Activated T-cell treated with anti-CD3 and anti-CD28 coated beads for 4 hours (primary cell): ENCODE results near the gene RASAL1.

Experiments used
- DNase-seq: peaks from one replicate; pipeline ENCODE4 v3.0.0-alpha.2; 2020

RASAL1 gene

GRCh38 chr12:113070117-113070906 is 65.2 kb downstream of the RASAL1 start:
- DNase-seq = no peak

- no peak for DNase-seq
Measured at GRCh38 chr12:113069751-113070116, 65.8 kb downstream of the RASAL1 start.

DNA sequence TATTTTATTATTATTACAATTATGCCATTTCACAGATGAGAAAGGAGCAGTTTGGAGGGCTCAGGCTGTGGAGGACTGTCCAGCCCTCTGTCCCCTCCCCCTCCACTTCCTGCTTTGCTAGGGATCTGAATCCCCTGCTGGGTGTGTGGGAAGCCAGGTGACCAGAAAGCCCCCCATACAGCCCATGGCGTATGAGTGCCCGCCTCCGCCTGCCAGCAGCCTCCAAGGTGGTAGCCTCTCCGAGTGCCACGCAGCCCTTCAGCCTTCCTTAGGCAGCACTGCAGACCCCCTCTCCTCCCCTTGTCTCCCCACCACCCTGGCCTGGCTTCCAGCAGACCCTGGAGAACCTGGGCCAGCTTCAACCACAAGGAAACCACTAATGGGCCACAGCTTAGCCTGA is 66.4 kb downstream of the RASAL1 start:
- no peak for DNase-seq

DNA sequence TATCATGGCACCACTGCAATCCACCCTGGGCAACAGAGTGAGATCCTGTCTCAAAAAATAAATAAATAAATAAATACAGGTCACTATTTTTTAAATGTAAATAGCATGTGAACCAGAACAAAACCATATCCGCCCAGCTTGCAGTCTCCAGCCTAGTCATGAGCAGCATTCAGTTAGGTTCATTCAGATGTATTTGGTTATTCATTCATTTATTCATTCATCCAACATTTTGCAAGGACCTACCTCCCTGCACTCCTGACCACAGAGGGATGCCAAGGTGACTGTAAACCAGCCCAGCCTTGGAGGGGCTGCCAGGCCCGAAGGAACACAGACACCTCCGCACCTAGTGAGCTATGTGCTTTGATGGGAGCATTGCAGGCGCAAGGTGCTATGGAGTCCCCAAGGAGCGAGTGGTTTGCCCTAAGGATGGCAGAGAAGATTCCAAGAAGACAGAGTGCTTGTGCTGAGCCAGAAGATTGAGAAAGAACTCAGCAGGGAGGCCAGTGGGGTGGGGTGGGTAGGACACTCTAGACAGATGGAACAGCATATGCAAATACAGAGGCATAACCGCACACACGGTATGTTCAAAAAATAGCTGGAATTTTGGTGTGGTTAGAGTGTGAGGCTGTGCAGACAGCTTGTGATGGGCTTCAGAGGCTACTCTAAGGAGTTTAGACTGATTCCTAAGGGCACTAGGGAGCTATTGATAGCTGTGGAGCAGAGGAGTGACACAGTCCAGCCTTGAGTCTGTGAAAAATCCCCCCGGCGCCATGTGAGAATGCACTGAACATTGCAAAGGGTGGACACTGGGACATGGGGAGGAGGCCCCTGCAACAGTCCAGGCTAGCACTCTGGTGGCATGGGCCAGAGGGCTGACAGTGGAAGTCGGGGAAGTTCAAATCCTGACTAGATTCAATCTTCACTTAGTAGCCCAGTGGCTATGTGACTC is 67.3 kb downstream of the RASAL1 start:
- DNase-seq = no peak

- DNase-seq = no peak
Measured at GRCh38 chr12:113066813-113067400, 68.7 kb downstream of the RASAL1 start.

DNA sequence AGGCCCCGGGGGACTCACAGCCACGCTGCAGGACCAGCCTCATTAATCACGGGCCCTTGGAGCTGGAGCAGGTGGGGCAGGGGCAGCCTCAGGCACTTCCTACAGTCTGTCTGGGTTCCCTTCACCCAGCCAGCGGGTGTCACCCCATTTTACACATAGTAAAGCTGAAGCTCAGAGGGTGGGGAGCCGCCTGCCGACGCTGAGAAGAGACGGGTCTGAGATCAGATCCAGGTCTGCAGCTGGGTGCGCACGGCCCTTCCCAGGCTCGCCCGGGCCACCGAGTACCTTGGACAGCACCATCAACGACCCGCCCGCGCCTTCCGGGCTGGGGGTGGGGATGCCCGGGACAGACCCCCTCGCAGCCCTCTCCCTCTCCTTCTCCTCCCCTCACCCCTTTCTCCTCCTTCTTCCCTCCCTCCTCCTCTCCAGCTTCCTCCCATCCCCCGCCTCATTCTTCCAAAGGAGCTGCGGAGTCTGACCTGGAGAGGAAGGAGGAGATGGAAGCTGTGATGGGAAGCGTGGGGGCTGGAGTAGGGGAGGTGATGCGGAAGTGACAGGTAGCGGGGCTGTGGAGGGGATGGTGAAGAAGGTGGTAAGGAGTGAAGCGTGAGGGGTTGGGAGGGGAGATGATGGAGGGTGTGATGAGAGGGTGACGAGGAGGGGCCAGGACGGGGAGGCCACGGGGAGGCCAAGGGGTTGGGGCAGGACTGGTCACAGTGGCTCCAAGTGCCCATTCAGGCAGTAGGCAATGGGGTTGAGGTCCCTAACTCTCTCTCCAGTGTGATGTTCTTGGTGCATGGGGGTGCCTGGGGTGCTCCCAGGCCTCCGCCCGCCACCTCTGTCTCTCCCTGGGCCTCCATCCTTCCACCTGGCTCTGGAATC is 70.2 kb downstream of the RASAL1 start:
- no peak for DNase-seq

- no peak for DNase-seq
Measured at GRCh38 chr12:113064395-113065125, 71.0 kb downstream of the RASAL1 start.

DNA sequence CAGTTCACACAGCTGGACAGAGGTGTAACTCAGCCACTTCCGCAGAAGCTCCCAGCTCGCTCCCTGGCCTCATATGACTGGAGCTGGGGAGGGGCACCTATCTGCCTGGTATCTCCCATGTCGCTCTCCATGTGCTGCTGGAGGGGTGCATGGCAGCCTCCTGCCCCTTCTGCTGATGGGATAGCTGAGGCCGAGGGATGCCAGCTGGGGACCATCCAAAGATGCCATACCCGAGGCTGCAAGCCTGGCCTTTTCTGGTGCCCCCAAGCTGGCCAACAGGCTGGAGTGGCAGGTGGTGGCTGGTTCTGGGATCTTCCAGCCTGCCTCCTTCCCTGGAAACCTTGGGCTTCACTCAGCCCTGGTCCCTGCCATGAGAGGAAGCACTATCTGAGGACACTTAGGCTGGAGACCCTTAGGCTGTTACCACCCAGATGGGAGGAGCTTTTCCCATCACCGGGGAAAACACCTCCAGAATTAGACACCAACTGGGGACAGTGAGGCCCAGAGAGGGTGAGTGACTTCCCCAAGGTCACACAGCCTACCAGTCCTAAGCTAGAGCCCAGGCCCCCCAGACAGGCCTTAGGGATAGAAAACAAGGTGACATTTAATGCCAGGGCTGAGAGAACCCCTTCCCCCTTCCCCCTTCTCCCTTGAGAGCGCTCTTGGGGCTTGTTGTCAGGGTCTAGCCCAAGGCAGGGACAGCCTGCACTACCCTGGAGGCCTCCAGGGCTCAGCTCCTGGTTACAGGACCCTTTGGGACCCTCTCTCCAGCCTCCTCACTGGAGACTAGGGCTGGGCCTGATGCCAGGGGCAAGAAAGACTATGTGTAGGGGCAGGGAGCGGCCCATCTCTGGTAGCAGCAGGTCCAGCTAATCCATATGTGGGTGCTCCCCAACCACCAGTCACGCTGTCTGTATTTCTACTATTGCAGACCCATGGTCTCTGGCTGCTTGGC is 71.9 kb downstream of the RASAL1 start:
- DNase-seq = no peak

- DNase-seq = no peak
Measured at GRCh38 chr12:113062502-113063395, 72.8 kb downstream of the RASAL1 start.

DNA sequence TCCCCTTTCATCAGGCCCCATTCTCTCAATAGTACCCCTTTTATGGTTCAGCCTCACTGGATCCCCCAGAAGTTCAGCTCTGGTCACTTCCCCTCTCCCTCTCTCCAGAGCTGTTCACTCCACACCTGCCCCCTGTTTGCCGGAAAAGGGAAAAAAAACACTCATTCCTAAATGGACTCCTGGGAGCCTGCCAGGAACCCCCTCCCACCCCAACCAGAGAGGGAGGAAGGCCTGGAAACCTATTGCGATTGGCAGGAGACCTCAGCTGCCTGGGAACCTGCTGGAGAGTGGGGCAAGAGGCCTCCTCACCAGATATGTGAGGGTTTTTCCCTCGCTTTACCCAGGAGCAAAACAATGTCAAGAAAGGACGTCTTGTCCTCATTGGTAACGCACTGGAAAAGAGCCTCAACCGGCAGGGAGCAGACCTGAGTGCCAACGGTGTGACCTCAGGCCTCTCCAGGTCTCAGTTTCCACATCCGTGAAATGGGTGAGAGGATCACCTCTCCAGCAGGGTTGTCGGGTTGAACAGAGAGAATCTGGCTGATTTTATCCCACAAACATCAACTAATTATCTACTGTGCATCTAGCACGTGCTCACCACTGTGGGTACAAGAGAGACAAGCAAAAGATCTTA is 74.4 kb downstream of the RASAL1 start:
- DNase-seq = no peak

DNA sequence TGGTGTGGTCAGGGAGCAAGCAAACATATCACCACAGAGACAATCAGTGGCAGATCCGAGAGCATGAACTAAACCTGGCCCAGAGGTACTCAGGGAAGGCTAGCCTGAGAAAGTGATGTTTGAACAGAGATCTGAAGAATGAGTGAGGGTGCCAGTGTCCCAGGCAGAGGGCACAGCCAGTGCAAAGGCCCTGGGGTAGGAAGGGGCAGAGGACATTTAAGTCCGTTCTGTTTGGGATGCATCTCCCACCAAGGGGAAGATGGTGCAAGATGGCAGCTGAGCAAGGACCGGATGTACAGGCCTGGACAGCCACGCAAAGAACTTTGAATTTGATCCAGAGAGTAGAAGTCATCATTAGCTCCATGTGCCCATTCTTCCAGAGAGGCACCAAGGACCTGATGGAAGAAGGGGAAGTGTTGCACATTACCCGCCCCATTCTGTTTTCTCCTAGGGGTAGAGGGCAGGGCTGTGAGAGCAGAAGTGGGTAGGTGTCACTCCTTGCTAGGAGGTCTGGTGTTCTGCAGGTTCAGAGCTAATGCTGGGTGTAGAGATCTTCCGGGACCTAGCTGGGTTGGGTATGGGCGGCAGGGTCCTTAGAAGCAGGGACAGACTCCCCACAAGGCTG is 75.1 kb downstream of the RASAL1 start:
- DNase-seq = no peak

DNA sequence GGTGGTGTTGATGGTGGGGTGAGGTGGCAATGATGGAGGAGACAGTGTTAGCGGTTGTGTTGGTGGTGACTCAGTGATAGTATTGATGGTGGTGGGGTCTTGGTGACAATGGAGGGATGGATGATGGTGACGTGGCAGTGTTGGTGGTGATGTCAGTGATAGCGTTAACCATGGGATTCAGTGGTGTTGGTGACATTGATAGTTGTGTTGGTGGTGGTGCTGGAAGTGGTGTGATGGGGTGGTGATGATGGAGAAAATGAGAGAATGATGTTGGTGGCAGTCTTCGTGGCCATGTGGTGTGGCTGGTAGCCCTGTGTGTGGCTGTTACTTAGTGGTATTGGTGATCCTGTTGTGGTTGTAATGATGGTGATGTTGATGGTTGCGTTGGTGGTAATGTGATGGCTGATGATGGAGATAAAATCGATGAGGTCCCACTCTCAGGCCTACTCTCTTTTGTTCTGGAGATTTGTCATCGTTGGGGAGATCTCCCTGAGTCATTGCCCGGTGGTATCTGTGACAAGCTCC is 76.4 kb downstream of the RASAL1 start:
- no peak for DNase-seq

GRCh38 chr12:113058553-113058952 is 77.0 kb downstream of the RASAL1 start:
- DNase-seq = no peak

DNA sequence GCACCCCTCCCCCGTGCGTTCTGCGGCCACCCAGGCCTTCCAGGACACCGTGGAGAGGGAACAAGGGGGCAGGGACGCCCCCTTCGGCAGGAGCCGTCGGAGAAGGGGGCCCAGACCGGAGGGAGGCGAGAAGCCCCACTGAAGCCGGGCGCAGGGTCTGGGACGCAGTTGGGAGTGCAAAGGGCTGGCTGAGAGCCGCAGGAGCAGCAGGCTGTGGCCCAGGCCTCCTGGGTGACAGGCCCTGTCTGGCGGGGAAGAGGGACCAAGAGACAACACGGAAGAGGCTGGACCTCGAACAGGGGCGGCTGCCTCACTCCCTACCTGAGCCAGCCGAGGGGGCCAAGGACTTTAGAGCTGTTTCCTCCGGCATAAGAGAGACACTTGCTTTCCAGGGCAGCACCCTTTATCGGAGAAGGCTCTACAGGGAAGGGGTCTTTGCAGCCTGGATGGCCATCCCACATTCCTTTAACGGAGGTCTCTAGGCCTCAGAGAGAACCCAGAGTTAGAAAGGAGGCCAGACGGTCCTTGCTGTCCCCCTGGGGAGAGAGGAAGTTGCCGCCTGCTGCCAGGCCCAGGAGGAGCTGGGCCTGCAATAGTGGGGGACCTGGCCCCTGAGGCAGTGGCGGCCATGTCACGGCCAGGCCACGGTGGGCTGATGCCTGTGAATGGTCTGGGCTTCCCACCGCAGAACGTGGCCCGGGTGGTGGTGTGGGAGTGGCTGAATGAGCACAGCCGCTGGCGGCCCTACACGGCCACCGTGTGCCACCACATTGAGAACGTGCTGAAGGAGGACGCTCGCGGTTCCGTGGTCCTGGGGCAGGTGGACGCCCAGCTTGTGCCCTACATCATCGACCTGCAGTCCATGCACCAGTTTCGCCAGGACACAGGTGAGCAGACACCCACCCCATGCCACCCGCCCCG is 77.7 kb downstream of the RASAL1 start:
- no peak for DNase-seq

DNA sequence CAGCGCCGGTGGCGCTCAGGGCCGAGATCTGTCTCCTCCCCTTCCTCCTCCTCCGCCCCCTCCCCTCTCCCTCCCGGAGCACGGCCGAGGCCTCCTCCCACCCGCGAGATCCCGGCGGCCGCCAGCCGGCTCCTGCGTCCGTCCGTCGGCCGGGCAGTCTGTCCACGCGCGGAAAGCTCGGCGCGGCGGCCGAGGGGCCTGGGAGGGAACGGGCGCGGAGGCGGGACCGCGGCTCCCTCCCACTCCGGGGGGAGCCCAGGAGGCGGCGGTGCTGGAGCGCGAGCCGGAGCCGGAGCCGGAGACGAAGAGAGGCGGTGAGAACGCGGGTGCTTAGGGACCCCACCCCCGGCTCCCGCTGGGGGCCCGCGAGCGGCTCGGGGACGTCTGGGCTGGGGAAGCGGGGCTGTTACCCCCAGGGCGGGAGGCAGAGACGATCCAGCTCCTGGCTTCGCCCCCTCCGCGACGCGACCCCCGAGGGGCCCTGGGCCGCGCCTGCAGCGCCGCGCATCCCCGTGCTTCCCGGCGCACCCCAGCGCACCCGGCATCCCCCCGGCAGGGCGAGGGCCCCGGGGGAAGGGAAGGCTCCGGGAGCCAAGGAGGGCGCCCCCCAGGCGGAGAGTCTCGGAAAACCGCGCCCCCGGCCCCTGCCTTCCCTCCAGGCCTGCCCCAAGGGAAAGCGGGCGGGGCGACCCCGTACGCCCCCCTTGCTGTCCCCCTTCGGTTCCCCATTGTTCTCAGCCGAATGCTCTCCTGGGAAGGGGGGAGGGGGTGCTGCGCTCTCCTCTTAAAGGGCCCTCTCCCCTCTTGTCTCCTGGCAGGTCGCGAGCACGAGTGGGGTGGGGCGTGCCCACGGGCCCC is 78.7 kb downstream of the RASAL1 start, which contains the start of gene DTX1:
Gene DTX1 (plus strand): TSS at position 100 of the 858 bp plus-strand sequence. CDS start 1,463 bp downstream, outside the sequence.
- DNase-seq = peak; percentile 28

GRCh38 chr12:113056381-113056630 is 79.3 kb downstream of the RASAL1 start:
- no peak for DNase-seq
